GM23338 (cell line): ENCODE data around the gene CACNA1F. TPM values are rescaled to one million over a fixed set of nuclear protein-coding genes. Genes with fewer than 3 reads are reported as not detected.

ENCODE experiments used
- ATAC-seq: fragments of 200-7000 bp; cut with Tn5 transposase; 3 replicates; pipeline ENCODE4 v1.9.1; 2020
- DNase-seq: peaks from one replicate; pipeline ENCODE4 v3.0.0-alpha.2; 2015; ENCODE audit warnings: low spot score
- H2AFZ ChIP-seq: fragments of 200-600 bp; sonication (generic); 2 replicates; pipeline ENCODE4 v1.8.0; 2016; ENCODE audit warnings: antibody characterized with exemption, mild to moderate bottlenecking, moderate library complexity
- H3F3A ChIP-seq: fragments of 200-600 bp; sonication (generic); replicated peaks from 2 replicates; pipeline ENCODE4 v1.8.0; 2017; ENCODE audit warnings: antibody characterized with exemption, mixed run types, low read depth
- H3K27ac ChIP-seq: fragments of 200-600 bp; sonication (generic); 2 replicates; pipeline ENCODE4 v1.6.1; 2016; ENCODE audit warnings: low read depth
- H3K27me3 ChIP-seq: fragments of 200-600 bp; sonication (generic); 2 replicates; pipeline ENCODE4 v1.8.0; 2016; ENCODE audit warnings: mild to moderate bottlenecking, mixed run types, moderate library complexity; ENCODE audit not compliant: insufficient read depth
- H3K36me3 ChIP-seq: fragments of 200-600 bp; sonication (generic); 2 replicates; pipeline ENCODE4 v1.8.0; 2016; ENCODE audit warnings: mild to moderate bottlenecking; ENCODE audit not compliant: insufficient read depth
- H3K4me1 ChIP-seq: fragments of 200-600 bp; sonication (generic); 2 replicates; pipeline ENCODE4 v1.8.0; 2016; ENCODE audit warnings: mild to moderate bottlenecking, moderate library complexity; ENCODE audit not compliant: insufficient read depth
- H3K4me2 ChIP-seq: fragments of 200-600 bp; sonication (generic); 2 replicates; pipeline ENCODE4 v1.7.1; 2017; ENCODE audit warnings: mixed run types
- H3K4me3 ChIP-seq: fragments of 200-600 bp; sonication (generic); 2 replicates; pipeline ENCODE4 v1.6.1; 2016; ENCODE audit warnings: mixed run types
- H3K79me2 ChIP-seq: fragments of 200-600 bp; sonication (generic); replicated peaks from 2 replicates; pipeline ENCODE4 v1.8.0; 2017; ENCODE audit warnings: mild to moderate bottlenecking; ENCODE audit not compliant: insufficient read depth
- H3K9me2 ChIP-seq: fragments of 200-600 bp; sonication (generic); 2 replicates; pipeline ENCODE4 v1.8.0; 2017; ENCODE audit not compliant: insufficient read depth
- H4K20me1 ChIP-seq: fragments of 200-600 bp; sonication (generic); replicated peaks from 2 replicates; pipeline ENCODE4 v1.8.0; 2017; ENCODE audit warnings: mild to moderate bottlenecking; ENCODE audit not compliant: insufficient read depth
- H3K27ac Mint-ChIP-seq: 2 replicates; pipeline ENCODE4 v1.8.0; 2020; ENCODE audit warnings: inconsistent platforms, mild to moderate bottlenecking, moderate library complexity, mixed read lengths
- H3K27me3 Mint-ChIP-seq: 3 replicates; pipeline ENCODE4 v1.8.0; 2022; ENCODE audit warnings: low read depth, mild to moderate bottlenecking, moderate library complexity, mixed read lengths, inconsistent platforms; ENCODE audit not compliant: insufficient read depth, poor library complexity
- H3K36me3 Mint-ChIP-seq: 3 replicates; pipeline ENCODE4 v1.8.0; 2021; ENCODE audit warnings: low read depth, mild to moderate bottlenecking, inconsistent platforms, moderate library complexity, mixed read lengths
- H3K4me1 Mint-ChIP-seq: 3 replicates; pipeline ENCODE4 v1.8.0; 2020; ENCODE audit warnings: mild to moderate bottlenecking, inconsistent platforms, mixed read lengths
- H3K4me3 Mint-ChIP-seq: 3 replicates; pipeline ENCODE4 v1.8.0; 2021; ENCODE audit warnings: moderate library complexity, mild to moderate bottlenecking, inconsistent platforms, mixed read lengths
- H3K9me3 Mint-ChIP-seq: 3 replicates; pipeline ENCODE4 v1.8.0; 2020; ENCODE audit warnings: moderate library complexity, mild to moderate bottlenecking, inconsistent platforms, mixed read lengths
- CREB1 ChIP-seq: fragments of 250-450 bp; sonication (Bioruptor Pico); IDR thresholded peaks from 2 replicates; pipeline ENCODE4 v1.5.0; 2020; ENCODE audit warnings: low read depth, mild to moderate bottlenecking, moderate library complexity
- ETS1 ChIP-seq: IDR thresholded peaks from 2 replicates; pipeline ENCODE4 v1.6.1; 2016; ENCODE audit warnings: antibody characterized with exemption
- EZH2 ChIP-seq: fragments of 200-600 bp; sonication (generic); IDR thresholded peaks from one replicate; pipeline ENCODE4 v1.8.0; 2017; ENCODE audit warnings: antibody characterized with exemption, mild to moderate bottlenecking, low read depth; ENCODE audit not compliant: unreplicated experiment
- EZH2phosphoT487 ChIP-seq: fragments of 200-600 bp; sonication (generic); IDR thresholded peaks from one replicate; pipeline ENCODE4 v1.8.1; 2018; ENCODE audit warnings: antibody characterized with exemption; ENCODE audit not compliant: unreplicated experiment
- JUNB ChIP-seq: IDR thresholded peaks from one replicate; pipeline ENCODE4 v1.6.1; 2016; ENCODE audit warnings: antibody characterized with exemption; ENCODE audit not compliant: unreplicated experiment
- POLR2AphosphoS5 ChIP-seq: IDR thresholded peaks from 2 replicates; pipeline ENCODE4 v1.6.1; 2016; ENCODE audit warnings: antibody characterized with exemption, low read depth
- REST ChIP-seq: IDR thresholded peaks from one replicate; pipeline ENCODE4 v1.6.1; 2018; ENCODE audit warnings: antibody characterized with exemption; ENCODE audit not compliant: unreplicated experiment
- STAT1 ChIP-seq: IDR thresholded peaks from one replicate; pipeline ENCODE4 v1.6.1; 2016; ENCODE audit warnings: antibody characterized with exemption; ENCODE audit not compliant: unreplicated experiment
- ZNF114 ChIP-seq: fragments of 250-450 bp; sonication (Bioruptor Pico); IDR thresholded peaks from 2 replicates; pipeline ENCODE4 v1.5.0; 2020; ENCODE audit warnings: mild to moderate bottlenecking, moderate library complexity
- ZNF331 ChIP-seq: fragments of 250-450 bp; sonication (Bioruptor Pico); IDR thresholded peaks from 2 replicates; pipeline ENCODE4 v1.5.0; 2020; ENCODE audit warnings: low read depth, mild to moderate bottlenecking, moderate library complexity
- polyA plus RNA-seq: library from polyadenylated mRNA; unstranded; fragments of >200 nt; fragmentation: Nextera tagmentation; extraction: Ambion mirVana; gene quantifications from 2 replicates; pipeline ENCODE4 v1.2.1, GENCODE V29; 2016
- total RNA-seq: library from RNA; depleted of rRNA; stranded (reverse); fragments of >200 nt; shearing (Covaris generic); gene quantifications from 2 replicates; pipeline ENCODE4 v1.2.3, GENCODE V29; 2014
- TF ChIP-seq, protein P1 (sequence below): fragments of 250-450 bp; sonication (Bioruptor Pico); IDR thresholded peaks from 2 replicates; pipeline ENCODE4 v1.5.0; 2020; ENCODE audit warnings: mild to moderate bottlenecking, moderate library complexity
- TF ChIP-seq, protein P2 (sequence below), 2 experiments: fragments of 200-600 bp in 1 of 2; sonication (generic) in 1 of 2; conservative IDR thresholded peaks; 2 replicates each; pipeline versions ENCODE4 v1.5.1 to v1.6.1; 2016 to 2017; ENCODE audit warnings: antibody characterized with exemption in 2 of 2, low read depth in 2 of 2, mild to moderate bottlenecking in 2 of 2, moderate library complexity in 1 of 2

The CACNA1F gene
- total and polyA plus RNA-seq, 2 experiments from 2014 or later = 0.44 to 0.90 TPM

GRCh38 chrX:49257846-49258748 lies 25.0 kb upstream of the CACNA1F start:
- H3K9me3 Mint-ChIP-seq = no peaks in the 10 kb centered on the region
- no peak for ATAC-seq
- no peak overlapping the region for H3K4me3 Mint-ChIP-seq
- no peak overlapping the region for H3K27ac Mint-ChIP-seq
- Histone ChIP-seq H3K36me3 (no peaks in the 10 kb centered on the region), H3F3A (no peaks in the 10 kb centered on the region), H3K4me1 (no peaks in the 10 kb centered on the region), H3K27ac (no peak overlapping the region), H3K4me3 (no peak overlapping the region), H3K9me2 (no peaks in the 10 kb centered on the region), H3K27me3 (no peaks in the 10 kb centered on the region), H3K4me2 (no peak overlapping the region), H3K79me2 (no peaks in the 10 kb centered on the region), H2AFZ (no peak overlapping the region), H4K20me1 (no peaks in the 10 kb centered on the region)
- H3K36me3 Mint-ChIP-seq = no peaks in the 10 kb centered on the region; the same call in 2 of the 3 replicates
- no peak for DNase-seq
- peaks cover 3% of the 10 kb centered on the region for H3K27me3 Mint-ChIP-seq
- peaks cover 4% of the 10 kb centered on the region; the same call in 2 of the 3 replicates for H3K4me1 Mint-ChIP-seq
- TF ChIP-seq CREB1 (CRISPR knock-in tag) (no peak), POLR2AphosphoS5 (no peak), ZNF114 (CRISPR knock-in tag) (no peak), EZH2 (no peak), ZNF331 (no peak), EZH2phosphoT487 (no peak), JUNB (no peak), REST (no peak), STAT1 (no peak), ETS1 (no peak)
- TF ChIP-seq, protein P1, sequence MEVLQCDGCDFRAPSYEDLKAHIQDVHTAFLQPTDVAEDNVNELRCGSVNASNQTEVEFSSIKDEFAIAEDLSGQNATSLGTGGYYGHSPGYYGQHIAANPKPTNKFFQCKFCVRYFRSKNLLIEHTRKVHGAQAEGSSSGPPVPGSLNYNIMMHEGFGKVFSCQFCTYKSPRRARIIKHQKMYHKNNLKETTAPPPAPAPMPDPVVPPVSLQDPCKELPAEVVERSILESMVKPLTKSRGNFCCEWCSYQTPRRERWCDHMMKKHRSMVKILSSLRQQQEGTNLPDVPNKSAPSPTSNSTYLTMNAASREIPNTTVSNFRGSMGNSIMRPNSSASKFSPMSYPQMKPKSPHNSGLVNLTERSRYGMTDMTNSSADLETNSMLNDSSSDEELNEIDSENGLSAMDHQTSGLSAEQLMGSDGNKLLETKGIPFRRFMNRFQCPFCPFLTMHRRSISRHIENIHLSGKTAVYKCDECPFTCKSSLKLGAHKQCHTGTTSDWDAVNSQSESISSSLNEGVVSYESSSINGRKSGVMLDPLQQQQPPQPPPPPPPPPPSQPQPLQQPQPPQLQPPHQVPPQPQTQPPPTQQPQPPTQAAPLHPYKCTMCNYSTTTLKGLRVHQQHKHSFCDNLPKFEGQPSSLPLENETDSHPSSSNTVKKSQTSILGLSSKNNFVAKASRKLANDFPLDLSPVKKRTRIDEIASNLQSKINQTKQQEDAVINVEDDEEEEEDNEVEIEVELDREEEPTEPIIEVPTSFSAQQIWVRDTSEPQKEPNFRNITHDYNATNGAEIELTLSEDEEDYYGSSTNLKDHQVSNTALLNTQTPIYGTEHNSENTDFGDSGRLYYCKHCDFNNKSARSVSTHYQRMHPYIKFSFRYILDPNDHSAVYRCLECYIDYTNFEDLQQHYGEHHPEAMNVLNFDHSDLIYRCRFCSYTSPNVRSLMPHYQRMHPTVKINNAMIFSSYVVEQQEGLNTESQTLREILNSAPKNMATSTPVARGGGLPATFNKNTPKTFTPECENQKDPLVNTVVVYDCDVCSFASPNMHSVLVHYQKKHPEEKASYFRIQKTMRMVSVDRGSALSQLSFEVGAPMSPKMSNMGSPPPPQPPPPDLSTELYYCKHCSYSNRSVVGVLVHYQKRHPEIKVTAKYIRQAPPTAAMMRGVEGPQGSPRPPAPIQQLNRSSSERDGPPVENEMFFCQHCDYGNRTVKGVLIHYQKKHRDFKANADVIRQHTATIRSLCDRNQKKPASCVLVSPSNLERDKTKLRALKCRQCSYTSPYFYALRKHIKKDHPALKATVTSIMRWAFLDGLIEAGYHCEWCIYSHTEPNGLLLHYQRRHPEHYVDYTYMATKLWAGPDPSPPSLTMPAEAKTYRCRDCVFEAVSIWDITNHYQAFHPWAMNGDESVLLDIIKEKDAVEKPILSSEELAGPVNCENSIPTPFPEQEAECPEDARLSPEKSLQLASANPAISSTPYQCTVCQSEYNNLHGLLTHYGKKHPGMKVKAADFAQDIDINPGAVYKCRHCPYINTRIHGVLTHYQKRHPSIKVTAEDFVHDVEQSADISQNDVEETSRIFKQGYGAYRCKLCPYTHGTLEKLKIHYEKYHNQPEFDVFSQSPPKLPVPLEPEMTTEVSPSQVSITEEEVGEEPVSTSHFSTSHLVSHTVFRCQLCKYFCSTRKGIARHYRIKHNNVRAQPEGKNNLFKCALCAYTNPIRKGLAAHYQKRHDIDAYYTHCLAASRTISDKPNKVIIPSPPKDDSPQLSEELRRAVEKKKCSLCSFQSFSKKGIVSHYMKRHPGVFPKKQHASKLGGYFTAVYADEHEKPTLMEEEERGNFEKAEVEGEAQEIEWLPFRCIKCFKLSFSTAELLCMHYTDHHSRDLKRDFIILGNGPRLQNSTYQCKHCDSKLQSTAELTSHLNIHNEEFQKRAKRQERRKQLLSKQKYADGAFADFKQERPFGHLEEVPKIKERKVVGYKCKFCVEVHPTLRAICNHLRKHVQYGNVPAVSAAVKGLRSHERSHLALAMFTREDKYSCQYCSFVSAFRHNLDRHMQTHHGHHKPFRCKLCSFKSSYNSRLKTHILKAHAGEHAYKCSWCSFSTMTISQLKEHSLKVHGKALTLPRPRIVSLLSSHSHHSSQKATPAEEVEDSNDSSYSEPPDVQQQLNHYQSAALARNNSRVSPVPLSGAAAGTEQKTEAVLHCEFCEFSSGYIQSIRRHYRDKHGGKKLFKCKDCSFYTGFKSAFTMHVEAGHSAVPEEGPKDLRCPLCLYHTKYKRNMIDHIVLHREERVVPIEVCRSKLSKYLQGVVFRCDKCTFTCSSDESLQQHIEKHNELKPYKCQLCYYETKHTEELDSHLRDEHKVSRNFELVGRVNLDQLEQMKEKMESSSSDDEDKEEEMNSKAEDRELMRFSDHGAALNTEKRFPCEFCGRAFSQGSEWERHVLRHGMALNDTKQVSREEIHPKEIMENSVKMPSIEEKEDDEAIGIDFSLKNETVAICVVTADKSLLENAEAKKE (CRISPR knock-in tag) = no peak
- TF ChIP-seq, protein P2, sequence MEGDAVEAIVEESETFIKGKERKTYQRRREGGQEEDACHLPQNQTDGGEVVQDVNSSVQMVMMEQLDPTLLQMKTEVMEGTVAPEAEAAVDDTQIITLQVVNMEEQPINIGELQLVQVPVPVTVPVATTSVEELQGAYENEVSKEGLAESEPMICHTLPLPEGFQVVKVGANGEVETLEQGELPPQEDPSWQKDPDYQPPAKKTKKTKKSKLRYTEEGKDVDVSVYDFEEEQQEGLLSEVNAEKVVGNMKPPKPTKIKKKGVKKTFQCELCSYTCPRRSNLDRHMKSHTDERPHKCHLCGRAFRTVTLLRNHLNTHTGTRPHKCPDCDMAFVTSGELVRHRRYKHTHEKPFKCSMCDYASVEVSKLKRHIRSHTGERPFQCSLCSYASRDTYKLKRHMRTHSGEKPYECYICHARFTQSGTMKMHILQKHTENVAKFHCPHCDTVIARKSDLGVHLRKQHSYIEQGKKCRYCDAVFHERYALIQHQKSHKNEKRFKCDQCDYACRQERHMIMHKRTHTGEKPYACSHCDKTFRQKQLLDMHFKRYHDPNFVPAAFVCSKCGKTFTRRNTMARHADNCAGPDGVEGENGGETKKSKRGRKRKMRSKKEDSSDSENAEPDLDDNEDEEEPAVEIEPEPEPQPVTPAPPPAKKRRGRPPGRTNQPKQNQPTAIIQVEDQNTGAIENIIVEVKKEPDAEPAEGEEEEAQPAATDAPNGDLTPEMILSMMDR (conservative IDR thresholded peaks at IDR 0.05; ENCODE audit: low read depth in 2 of 2) = no peak
